ENCODE data around the gene CATSPERD.

The CATSPERD gene

GRCh38 chr19:5787409-5788182 lies 67.2 kb downstream of the CATSPERD start:
- no peak for DNase-seq

- no peak for DNase-seq
These were observed 68.0 kb downstream of the CATSPERD start for GRCh38 chr19:5788422-5788821.

DNA sequence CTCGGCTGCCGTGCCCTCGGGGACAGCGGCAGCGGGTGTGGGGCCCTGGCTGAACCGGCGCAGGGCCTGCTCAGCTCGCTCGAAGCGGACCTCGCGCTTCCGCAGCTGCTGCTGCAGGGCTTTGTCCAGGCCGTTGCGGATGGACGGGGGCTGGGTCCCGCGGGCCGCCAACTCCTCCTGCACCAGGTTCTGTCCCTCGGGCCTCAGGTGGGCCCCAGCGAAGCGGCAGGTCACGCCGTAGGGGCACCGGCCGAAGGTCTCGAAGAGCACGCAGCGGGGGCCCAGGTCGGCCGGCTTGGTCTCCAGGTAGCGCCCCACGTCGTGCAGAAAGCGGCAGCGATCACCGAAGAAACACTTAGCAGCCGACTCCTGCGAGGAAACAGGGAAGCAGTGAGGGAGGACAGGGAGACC lies 68.9 kb downstream of the CATSPERD start:
- no peak for DNase-seq

DNA sequence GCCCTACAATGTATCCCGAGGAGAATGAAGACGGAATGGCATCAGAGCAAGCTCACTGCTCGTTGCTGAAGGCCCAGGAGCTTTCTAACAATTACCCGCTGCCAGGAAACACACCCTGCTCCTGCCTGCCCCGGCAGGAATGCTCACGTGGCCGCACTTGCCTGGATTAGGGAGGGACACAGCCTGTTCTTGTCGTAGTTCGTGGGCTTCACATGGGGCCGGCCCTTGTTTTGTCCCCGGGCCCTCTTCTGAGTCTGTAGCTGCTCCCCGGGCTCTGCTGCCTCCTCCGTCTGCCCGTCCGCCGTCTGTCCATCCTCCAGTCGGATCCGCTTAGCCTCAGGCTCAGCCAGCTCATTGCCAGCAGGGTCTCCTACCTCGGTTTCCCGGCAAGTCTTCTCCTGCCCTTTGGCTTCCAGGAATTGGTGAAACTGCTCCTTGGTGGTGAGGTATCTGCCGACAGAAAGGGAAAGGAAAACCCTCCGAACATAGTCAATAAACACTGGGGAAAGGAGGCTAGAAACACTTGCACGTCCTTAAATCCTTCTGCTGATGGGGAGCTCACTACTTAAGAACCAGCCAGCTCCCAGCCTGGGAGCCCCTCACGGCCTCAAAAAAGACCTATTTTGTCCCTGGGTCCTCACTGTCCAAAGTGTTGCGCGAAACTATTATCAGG lies 69.6 kb downstream of the CATSPERD start:
- DNase-seq, result no peak

- DNase-seq, result peak; percentile 91 to 94
These were observed 70.4 kb downstream of the CATSPERD start, which contains the start of gene DUS3L for GRCh38 chr19:5790559-5791520. Gene DUS3L (minus strand): TSS chr19:5791163. CDS start chr19:5791141, 22 bp downstream.

- DNase-seq, result no peak
These were observed 71.8 kb downstream of the CATSPERD start for GRCh38 chr19:5792224-5792623.

DNA sequence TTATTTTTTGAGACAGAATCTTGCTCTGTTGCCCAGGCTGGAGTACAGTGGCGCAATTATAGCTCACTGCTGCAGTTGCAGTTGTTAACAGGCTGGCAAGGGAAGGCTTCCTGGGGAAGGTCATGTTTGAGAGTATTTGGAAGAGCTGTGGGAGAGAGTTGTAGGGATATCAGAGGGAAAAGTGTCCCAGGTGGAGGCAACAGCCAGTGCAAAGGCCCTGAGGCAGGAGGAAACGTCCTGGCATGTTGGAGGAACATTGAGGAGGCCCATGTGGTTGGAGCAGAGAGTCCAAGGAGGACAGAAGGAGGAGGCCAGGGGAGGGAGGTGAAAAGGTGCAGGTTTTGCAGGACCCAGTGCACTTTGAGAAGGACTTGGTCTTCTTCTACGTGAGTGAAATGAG lies 72.8 kb downstream of the CATSPERD start:
- no peak for DNase-seq

DNA sequence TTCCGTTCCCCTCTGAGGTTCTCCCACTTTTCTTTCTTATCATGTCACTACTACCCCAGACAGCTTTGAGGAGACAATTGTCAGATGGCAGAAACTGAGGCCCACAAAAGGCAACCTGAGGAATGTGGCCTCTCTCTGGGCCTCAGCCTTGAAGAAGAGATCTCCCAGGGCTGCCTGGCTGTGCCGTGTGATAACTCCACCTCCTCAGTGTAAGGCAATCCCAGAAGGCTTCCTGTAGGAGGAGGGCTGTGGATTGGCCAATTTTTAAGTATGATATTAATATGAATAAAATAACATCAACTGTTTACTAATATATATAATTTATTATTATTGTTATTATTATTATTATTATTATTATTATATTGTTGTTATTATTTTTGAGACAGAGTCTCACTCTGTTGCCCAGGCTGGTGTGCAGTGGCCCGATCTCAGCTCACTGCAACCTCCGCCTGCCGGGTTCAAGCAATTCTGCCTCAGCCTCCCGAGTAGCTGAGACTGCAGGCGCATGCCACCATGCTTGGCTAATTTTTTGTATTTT lies 75.0 kb downstream of the CATSPERD start:
- no peak for DNase-seq

GRCh38 chr19:5798244-5798643 lies 77.8 kb downstream of the CATSPERD start:
- DNase-seq, result no peak

GRCh38 chr19:5799247-5800241 lies 79.1 kb downstream of the CATSPERD start:
- DNase-seq, result no peak

GRCh38 chr19:5800361-5801270 lies 80.2 kb downstream of the CATSPERD start:
- DNase-seq, result no peak

GRCh38 chr19:5801796-5802619 lies 81.6 kb downstream of the CATSPERD start:
- DNase-seq, result no peak

- no peak for DNase-seq
These were observed 83.0 kb downstream of the CATSPERD start for GRCh38 chr19:5803441-5803751.

DNA sequence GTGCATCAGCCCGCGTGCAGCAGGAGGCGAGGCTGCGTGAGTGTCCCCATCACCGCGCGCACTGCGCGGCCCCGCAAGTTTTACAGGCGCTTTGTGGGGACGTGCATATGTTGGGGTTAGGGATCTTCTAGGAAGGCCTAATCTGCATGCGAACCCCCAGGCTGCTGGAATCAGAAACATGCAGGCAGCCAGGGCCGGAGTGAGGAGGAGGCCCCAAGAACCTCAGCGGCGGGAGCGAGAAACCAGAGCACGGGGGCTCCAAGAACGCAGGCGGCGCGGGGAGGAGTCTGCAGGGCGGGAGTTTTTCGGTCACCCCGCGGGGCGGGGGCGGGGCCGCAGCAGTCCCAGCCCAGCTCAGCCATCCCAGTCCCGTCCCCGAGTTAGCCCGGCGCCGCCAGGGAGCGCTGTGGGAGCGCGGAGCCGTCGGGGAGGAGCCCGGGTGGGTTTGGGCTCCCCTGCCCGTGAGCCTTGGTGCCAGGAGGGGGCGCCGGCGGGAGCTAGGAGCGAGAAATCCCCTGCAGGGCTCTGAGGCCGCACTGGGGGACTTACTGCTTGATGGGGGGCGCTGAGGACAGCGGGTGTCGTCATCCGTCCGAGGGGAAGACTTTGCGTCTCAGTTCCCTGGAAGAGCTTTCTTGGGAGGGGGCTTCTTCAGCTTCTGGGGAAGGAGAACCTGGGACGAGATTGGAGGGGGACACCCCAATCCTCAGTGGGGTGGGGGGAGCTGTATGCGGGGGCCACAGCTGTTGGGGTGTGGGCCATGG lies 83.5 kb downstream of the CATSPERD start:
- peak; percentile 86 to 94 for DNase-seq

GRCh38 chr19:5804516-5805461 lies 84.4 kb downstream of the CATSPERD start, which contains the start of gene NRTN:
Gene NRTN (plus strand): TSS chr19:5805067. CDS start chr19:5824166, 19,099 bp downstream.
- peak; percentile 60 to 62 for DNase-seq

DNA sequence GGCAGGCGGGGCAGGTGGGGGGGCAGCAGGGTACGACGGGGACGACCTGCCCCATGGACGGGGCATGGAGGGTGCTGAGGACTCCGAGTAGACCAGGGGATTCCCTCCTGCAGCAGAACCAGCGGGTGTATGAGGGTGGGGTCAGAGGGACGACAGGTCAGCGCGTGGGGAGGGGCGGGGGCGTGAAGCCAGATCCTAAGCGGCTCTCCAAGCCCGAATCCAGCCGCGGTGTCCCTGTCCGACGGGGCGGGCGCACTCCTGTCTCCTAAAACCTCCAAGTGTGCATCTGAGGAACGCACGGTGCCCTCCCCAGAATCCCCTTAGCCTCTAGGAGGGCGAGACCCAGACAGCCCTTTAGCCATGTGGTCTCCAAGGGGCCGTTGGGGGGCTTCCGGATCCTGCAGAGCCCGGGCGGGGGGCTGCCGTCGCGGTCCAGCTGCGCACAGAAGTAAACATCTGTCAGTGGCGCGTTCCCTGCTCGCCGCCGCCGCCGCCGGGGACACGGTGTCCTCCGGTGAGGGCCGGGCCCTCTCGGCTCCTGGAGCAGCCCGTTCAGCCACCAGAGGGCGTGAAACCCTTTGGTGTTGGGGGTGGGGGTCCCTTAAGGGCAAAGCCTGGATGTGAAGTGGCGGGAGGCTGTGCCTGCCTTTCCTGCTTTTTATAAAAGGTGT lies 85.2 kb downstream of the CATSPERD start:
- peak; percentile 47 to 61 for DNase-seq

- no peak for DNase-seq
These were observed 85.7 kb downstream of the CATSPERD start for GRCh38 chr19:5806133-5806489.
